ENCODE data around the gene RNF31. TPM values are rescaled to one million over a fixed set of nuclear protein-coding genes. Genes with fewer than 3 reads are reported as not detected.

The RNF31 gene
- polyA plus RNA-seq, 1 of the 3 experiments (the other 2 are of a cell fraction) = 19.2 TPM

DNA sequence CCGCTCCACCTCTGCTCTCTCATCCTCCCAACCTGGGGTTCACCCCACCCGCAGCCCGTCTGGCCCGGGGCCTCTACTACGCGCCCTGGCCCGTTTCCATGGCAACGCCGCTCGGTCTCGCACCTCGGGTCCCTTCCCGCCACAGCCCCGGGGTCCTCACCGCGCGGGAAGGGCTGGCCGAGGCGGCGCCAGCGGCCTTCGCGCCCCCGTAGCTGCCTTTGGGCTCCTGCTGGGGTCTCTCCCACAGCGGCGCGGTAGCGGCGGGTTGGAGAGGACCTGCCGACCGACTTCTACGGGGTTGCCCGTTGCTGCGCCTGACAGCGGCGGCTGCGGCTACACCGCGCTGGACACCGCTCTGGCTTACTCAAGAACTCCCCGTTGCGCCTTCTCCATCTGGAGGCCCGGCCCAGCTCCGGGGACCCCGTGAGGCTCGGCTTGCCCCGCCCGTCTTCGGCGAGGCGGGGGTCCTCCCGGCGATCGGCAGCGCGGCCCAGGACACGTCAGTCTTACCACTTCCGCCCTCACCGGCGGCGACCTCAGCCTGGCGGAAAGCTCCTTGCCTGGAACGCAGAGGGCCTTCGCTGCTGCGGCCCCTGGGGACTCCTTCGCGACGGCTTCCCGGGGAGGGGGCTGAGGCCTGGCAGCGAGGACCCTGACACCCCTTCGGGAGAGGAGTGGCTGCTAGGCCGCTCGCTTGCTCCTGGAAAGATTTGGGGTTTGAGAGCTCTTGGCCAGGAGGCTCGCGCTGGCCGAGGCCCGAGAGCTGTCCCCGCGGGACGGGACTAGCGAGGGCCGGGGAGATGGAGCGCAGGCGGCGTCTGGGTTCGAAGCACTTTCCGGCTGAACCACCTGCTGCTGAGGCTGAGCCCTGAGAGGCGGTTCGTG is 48.1 kb downstream of the RNF31 start, which contains the start of gene TM9SF1 (continued):
- TF ChIP-seq SIN3A (IDR thresholded peaks at IDR 0.05; ENCODE audit: borderline replicate concordance, low read depth, low read length) (0 out of 2 replicates have a peak, but pooled peaks have one; percentile 13), CHD2 (IDR thresholded peaks at IDR 0.05; ENCODE audit: low read length, partially characterized antibody) (peak; percentile 46), NRF1 (IDR thresholded peaks at IDR 0.05; ENCODE audit: low read depth, low read length) (no peak), EZH2phosphoT487 (IDR thresholded peaks at IDR 0.05; ENCODE audit: borderline replicate concordance, low read depth) (no peak), RXRA (IDR thresholded peaks at IDR 0.05; ENCODE audit: borderline replicate concordance, low read depth) (no peak), PBX3 (IDR thresholded peaks at IDR 0.05) (no peak)
- TF ChIP-seq, protein P1, sequence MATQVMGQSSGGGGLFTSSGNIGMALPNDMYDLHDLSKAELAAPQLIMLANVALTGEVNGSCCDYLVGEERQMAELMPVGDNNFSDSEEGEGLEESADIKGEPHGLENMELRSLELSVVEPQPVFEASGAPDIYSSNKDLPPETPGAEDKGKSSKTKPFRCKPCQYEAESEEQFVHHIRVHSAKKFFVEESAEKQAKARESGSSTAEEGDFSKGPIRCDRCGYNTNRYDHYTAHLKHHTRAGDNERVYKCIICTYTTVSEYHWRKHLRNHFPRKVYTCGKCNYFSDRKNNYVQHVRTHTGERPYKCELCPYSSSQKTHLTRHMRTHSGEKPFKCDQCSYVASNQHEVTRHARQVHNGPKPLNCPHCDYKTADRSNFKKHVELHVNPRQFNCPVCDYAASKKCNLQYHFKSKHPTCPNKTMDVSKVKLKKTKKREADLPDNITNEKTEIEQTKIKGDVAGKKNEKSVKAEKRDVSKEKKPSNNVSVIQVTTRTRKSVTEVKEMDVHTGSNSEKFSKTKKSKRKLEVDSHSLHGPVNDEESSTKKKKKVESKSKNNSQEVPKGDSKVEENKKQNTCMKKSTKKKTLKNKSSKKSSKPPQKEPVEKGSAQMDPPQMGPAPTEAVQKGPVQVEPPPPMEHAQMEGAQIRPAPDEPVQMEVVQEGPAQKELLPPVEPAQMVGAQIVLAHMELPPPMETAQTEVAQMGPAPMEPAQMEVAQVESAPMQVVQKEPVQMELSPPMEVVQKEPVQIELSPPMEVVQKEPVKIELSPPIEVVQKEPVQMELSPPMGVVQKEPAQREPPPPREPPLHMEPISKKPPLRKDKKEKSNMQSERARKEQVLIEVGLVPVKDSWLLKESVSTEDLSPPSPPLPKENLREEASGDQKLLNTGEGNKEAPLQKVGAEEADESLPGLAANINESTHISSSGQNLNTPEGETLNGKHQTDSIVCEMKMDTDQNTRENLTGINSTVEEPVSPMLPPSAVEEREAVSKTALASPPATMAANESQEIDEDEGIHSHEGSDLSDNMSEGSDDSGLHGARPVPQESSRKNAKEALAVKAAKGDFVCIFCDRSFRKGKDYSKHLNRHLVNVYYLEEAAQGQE (IDR thresholded peaks at IDR 0.05; ENCODE audit: low read depth, low read length) = 0 out of 2 replicates have a peak, but pooled peaks have one; percentile 5

DNA sequence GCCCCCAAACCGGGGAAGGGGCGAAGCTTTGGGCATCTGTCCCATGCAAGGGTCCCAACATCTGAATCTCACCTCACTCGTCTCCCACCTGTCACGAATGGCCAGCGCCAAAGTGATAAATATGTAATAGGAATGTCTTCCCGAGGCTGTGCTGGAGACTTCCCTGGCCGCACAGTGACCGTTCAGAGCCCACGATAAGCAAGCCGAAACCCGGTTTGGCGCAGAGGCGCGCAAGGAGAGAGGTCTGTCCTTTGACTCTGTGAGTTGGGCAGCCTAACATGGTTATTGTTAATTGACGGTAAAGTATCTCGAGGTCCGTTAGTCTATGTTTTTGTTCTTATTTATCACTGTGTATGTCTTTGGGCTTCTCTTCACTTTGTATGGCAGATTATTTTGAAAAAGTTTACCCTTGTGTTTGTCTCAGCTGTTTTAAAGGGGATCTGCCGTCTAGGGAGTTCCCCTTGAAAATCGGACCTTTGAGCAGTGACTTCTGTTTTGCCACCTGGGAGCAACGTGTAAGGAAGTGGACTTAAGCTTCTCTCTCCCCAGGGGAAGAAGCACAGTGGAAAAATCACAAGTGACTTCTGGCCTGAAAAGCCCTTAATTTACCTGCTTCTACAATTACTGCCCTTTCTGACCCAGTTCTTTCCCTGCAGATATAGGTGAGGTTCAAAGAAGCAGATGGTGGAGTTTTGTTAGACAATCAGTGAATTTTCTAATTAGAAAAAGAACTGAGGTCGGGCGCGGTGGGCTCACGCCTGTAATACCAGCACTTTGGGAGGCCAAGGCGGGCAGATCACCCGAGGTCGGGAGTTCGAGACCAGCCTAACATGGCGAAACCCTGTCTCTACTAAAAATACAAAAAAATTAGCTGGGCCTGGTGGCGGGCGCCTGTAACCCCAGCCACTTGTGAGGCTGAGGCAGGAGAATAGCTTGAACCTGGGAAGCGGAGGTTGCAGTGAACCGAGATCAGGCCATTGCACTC is 49.1 kb downstream of the RNF31 start:
- TF ChIP-seq, protein P1 (IDR thresholded peaks at IDR 0.05; ENCODE audit: low read depth, low read length) = no peak
- TF ChIP-seq RAD21 (IDR thresholded peaks at IDR 0.05; ENCODE audit: low read length) (no peak), MAX (IDR thresholded peaks at IDR 0.05; ENCODE audit: low read depth) (no peak), YY1 (IDR thresholded peaks at IDR 0.05; ENCODE audit: low read depth) (no peak), TAF1 (IDR thresholded peaks at IDR 0.05; ENCODE audit: borderline replicate concordance, low read depth, low read length) (no peak), RCOR1 (IDR thresholded peaks at IDR 0.05; ENCODE audit: low read length) (no peak), CHD2 (IDR thresholded peaks at IDR 0.05; ENCODE audit: low read length, partially characterized antibody) (no peak), EZH2phosphoT487 (IDR thresholded peaks at IDR 0.05; ENCODE audit: borderline replicate concordance, low read depth) (no peak)
- Histone ChIP-seq H3K4me1 (ENCODE audit: control insufficient read depth in 1 of 2, insufficient read depth in 2 of 2, low read depth in 1 of 2, low read length in 1 of 2) (peaks cover 11% of the 10 kb centered on the region in 2 experiments; a peak in 2 of 4 replicates), H3K36me3 (replicated peaks in 1 of 2; ENCODE audit: control insufficient read depth in 1 of 2, insufficient read depth in 2 of 2, low read length in 1 of 2) (peaks cover 10 to 34% of the 10 kb centered on the region in 2 experiments), H3F3A (replicated peaks; ENCODE audit: insufficient read depth) (no peaks in the 10 kb centered on the region), H3K79me2 (ENCODE audit: insufficient read depth) (peaks cover 86% of the 10 kb centered on the region), H3K4me3 (ENCODE audit: low read depth in 2 of 2, low read length in 1 of 2) (peak overlapping the region; percentile 84 to 85), H3K4me2 (peak overlapping the region; percentile 97), H4K20me1 (ENCODE audit: insufficient read depth) (no peaks in the 10 kb centered on the region), H3K9ac (peak overlapping the region; percentile 97), H3K9me3 (no peaks in the 10 kb centered on the region), H3K9me2 (no peaks in the 10 kb centered on the region), H3K27ac (ENCODE audit: low read depth in 2 of 2, low read length in 1 of 2) (peak overlapping the region; percentile 88 to 89), H2AFZ (ENCODE audit: low read depth) (peak overlapping the region; percentile 87), H3K27me3 (ENCODE audit: insufficient read depth) (no peaks in the 10 kb centered on the region)
- ChIA-PET CTCF (interaction anchor here (0.8 to 1.9 kb wide), 6 partner anchors 10 to 112 kb away, joined by 3 to 8 read pairs (median 4); partner anchors contain the start of genes CIDEB, IRF9 and MDP1), POLR2A (interaction anchor here (0.9 to 2.4 kb wide), 14 partner anchors 9 to 82 kb away, joined by 3 to 15 read pairs (median 6); partner anchors contain the start of genes CHMP4A, DCAF11, MDP1 and NRL)
- no peak for DNase-seq
- WGBS (ENCODE audit: low lambda C conversion rate) = 43% methylated on average over 33 of the region's 33 CpGs

Measured in SK-N-SH (cell line).